ENCODE measurements around the gene COL13A1. TPM values are rescaled to one million over a fixed set of nuclear protein-coding genes. Genes with fewer than 3 reads are reported as not detected.

The COL13A1 gene
- total RNA-seq, 4 donors from 2014 or later = 1.2 to 4.2 (median 2.6) TPM

DNA sequence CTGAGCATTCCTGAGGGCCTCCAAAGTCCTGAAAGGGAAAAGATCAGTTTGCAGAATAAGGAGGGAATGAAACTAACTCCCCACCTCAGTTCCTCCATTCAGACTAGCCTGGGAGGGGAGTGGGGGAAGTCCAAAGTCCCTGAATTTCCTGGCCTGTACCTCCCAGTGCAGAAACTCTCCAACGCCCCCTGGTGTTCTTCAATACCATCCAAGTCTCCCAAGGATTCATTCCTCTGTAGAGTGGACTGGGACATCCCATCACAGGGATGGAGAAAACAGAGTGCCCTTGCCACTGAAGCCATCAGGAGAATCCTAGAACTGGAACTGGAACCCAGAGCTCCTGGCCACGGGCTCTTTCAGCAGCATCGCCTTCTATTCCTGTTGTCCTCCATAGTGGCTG is 1.6 kb upstream of the COL13A1 start:
- no peaks in the 10 kb centered on the region for H3K36me3 ChIP-seq
- DNase-seq (ENCODE audit: extremely low spot score) = no peak
- TF ChIP-seq, protein P1, sequence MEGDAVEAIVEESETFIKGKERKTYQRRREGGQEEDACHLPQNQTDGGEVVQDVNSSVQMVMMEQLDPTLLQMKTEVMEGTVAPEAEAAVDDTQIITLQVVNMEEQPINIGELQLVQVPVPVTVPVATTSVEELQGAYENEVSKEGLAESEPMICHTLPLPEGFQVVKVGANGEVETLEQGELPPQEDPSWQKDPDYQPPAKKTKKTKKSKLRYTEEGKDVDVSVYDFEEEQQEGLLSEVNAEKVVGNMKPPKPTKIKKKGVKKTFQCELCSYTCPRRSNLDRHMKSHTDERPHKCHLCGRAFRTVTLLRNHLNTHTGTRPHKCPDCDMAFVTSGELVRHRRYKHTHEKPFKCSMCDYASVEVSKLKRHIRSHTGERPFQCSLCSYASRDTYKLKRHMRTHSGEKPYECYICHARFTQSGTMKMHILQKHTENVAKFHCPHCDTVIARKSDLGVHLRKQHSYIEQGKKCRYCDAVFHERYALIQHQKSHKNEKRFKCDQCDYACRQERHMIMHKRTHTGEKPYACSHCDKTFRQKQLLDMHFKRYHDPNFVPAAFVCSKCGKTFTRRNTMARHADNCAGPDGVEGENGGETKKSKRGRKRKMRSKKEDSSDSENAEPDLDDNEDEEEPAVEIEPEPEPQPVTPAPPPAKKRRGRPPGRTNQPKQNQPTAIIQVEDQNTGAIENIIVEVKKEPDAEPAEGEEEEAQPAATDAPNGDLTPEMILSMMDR (IDR thresholded peaks at IDR 0.05) = peak; percentile 46 to 60 (median 51)
- TF ChIP-seq POLR2A (IDR thresholded peaks at IDR 0.05; ENCODE audit: low read depth) (no peak), POLR2AphosphoS5 (IDR thresholded peaks at IDR 0.05) (no peak)
- 48% methylated on average over 3 of the region's 3 CpGs for WGBS
- H3K4me1 ChIP-seq = peaks cover 19 to 32% (median 27%) of the 10 kb centered on the region in 4 donors
- peaks cover 0 to 28% (median 8%) of the 10 kb centered on the region in 4 donors for H3K27me3 ChIP-seq
- no peak overlapping the region for H3K27ac ChIP-seq (replicated peaks in 1 of 4)
- intact Hi-C loops (cut with DNase I) = loop anchor here (5.0 kb wide), 1 partner anchor 158 kb away; no protein-coding TSS in a partner anchor
- no peak overlapping the region for H3K4me3 ChIP-seq
- peaks cover 0 to 13% (median 11%) of the 10 kb centered on the region in 4 donors for H3K9me3 ChIP-seq

DNA sequence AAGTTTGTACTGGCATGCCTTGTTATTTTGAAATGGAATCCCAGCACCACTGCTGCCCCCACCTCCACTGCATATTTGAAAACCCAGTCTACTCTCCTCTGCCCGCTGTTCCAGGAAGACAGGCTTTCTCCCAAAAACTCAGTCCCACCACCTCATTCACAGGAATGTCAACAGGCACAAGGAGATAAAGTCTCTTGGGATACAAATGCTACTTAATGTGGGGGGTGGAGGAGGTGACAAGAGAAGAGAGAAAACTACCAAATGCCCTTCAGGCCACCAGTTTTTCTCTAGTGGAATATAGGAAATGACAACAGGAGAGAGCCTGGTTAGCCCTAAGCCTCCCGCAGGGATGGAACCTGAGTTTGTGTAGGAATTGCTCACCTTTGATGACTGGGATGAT is 1.0 kb upstream of the COL13A1 start:
- H3K4me1 ChIP-seq = peaks cover 19 to 32% (median 27%) of the 10 kb centered on the region in 4 donors
- 90% methylated on average over 2 of the region's 2 CpGs for WGBS
- no peak overlapping the region for H3K27ac ChIP-seq (replicated peaks in 1 of 4)
- TF ChIP-seq POLR2A (IDR thresholded peaks at IDR 0.05; ENCODE audit: low read depth) = no peak
- TF ChIP-seq, protein P1 (IDR thresholded peaks at IDR 0.05) = no peak
- H3K36me3 ChIP-seq = no peaks in the 10 kb centered on the region
- DNase-seq (ENCODE audit: extremely low spot score) = no peak
- H3K9me3 ChIP-seq = peaks cover 0 to 8% (median 7%) of the 10 kb centered on the region in 4 donors
- intact Hi-C loops (cut with DNase I) = loop anchor here (5.0 kb wide), 1 partner anchor 158 kb away; no protein-coding TSS in a partner anchor
- H3K27me3 ChIP-seq = peaks cover 0 to 28% (median 8%) of the 10 kb centered on the region in 4 donors
- no peak overlapping the region for H3K4me3 ChIP-seq

DNA sequence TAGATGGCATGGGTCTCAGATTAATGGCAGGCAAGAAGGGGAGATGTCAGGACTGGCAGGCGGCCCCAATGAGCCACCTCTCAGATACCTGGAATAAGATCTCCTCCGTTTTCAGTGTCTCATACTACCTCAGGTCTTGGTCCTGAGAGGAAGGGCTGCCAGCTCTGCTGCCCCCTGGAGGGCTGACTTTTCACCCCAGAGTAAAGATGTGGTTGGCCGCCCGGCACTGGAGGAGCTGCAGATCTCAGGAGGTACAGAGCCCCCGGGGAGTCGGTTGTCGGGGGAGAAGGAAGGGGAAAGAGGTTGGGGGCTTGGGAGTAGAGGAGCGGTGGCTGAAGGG is 642 bp upstream of the COL13A1 start:
- no peaks in the 10 kb centered on the region for H3K36me3 ChIP-seq
- H3K4me1 ChIP-seq = peaks cover 19 to 32% (median 27%) of the 10 kb centered on the region in 4 donors
- peaks cover 0 to 28% (median 8%) of the 10 kb centered on the region in 4 donors for H3K27me3 ChIP-seq
- intact Hi-C loops (cut with DNase I) = loop anchor here (5.0 kb wide), 1 partner anchor 159 kb away; no protein-coding TSS in a partner anchor
- TF ChIP-seq EP300 (IDR thresholded peaks at IDR 0.05) = no peak
- TF ChIP-seq, protein P1 (IDR thresholded peaks at IDR 0.05) = peak; percentile 33 to 39 (median 39)
- no peak overlapping the region for H3K27ac ChIP-seq (replicated peaks in 1 of 4)
- WGBS = 24% methylated on average over 8 of the region's 8 CpGs
- no peak for DNase-seq (ENCODE audit: extremely low spot score)
- peaks cover 0 to 4% (median 3%) of the 10 kb centered on the region in 4 donors for H3K9me3 ChIP-seq
- H3K4me3 ChIP-seq = peak overlapping the region; percentile 58 to 63 (median 59)

DNA sequence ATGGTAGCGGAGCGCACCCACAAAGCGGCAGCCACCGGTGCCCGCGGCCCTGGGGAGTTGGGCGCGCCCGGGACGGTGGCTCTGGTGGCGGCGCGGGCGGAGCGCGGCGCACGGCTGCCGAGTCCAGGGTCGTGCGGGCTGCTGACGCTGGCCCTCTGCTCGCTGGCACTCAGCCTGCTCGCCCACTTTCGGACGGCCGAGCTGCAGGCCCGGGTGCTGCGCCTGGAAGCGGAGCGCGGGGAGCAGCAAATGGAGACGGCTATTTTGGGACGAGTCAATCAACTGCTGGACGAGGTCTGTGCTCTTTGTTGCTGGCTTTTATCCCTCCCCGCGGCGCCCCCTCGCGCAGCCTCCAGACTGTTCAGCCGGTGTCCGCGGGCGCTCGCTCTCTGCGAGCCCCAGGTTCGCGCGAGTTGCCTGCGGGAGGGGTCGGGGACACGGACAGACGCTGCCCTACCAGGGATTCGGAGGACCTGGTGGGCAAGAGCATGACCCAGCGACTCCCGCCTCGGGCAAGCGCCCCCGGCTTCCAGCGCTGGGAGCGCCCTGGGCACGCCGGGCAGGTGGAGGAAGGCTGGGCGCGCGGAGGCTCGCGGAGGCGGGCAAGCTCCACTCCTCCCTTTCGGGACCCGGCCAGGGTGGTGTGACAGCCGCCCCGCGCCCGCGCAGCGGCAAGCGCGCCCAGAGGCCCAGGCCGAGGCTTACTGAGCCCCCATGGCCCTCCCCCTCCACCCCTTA is 887 bp downstream of the COL13A1 start:
- Histone ChIP-seq H3K27me3 (peaks cover 0 to 28% (median 8%) of the 10 kb centered on the region in 4 donors), H3K4me3 (peak overlapping the region; percentile 58 to 63 (median 59)), H3K4me1 (peaks cover 19 to 32% (median 27%) of the 10 kb centered on the region in 4 donors), H3K36me3 (no peaks in the 10 kb centered on the region), H3K27ac (replicated peaks in 1 of 4) (peak overlapping the region in 2 of 4 donors; percentile 39 to 53), H3K9me3 (no peaks in the 10 kb centered on the region)
- 1% methylated on average over 31 of the region's 80 CpGs for WGBS
- no peak for DNase-seq (ENCODE audit: extremely low spot score)
- intact Hi-C loops (cut with DNase I) = loop anchor here (5.0 kb wide), 1 partner anchor 160 kb away; no protein-coding TSS in a partner anchor
- TF ChIP-seq POLR2AphosphoS5 (IDR thresholded peaks at IDR 0.05) (no peak), POLR2A (IDR thresholded peaks at IDR 0.05; ENCODE audit: low read depth) (no peak), EP300 (IDR thresholded peaks at IDR 0.05) (no peak)
- TF ChIP-seq, protein P1 (IDR thresholded peaks at IDR 0.05) = peak in 1 of 3 experiments; percentile 10
